ENCODE results near the gene ZC3H7B.

DNA sequence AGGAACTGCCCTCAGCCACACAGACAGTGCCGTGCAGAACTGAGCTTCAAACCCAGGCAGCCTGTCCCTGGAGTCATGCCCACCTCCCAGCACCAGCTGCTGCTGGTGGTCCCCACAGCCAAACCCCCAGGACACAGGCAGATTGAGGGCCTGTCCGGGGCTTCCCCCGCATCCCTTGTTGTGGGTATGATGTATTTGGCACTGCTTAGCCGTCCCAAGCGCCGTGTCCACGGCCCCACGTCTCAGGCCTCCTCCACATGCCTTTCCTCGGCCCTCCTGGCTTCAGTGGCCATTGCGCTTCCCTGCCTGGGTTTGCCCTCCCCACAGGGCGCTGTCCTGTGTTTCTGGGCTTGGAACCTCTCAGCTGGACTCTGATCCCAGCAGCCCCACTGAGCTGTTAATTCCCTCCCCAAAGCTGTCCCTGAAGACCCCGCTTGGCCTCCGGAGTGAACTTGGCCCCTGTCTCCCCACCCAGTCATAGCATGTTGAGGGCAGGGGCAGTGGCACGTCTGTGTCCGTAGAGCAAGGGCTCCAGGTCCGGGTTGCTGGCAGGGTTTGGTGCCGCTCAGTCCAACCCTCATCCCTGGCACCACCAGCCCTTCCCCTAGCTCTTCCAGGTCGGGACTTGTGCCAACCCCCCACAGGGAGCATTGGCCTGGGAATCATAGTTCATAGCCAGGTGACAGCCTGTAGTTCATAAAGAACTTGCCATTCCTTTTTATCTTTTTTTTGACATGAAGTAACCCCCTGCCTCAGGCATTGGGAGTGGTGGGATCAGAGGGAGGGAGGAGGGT is 45.9 kb downstream of the ZC3H7B start:
- TF ChIP-seq, protein P1, sequence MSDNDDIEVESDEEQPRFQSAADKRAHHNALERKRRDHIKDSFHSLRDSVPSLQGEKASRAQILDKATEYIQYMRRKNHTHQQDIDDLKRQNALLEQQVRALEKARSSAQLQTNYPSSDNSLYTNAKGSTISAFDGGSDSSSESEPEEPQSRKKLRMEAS (IDR thresholded peaks at IDR 0.05; ENCODE audit: insufficient read depth, insufficient read length): no peak
- TF ChIP-seq POLR2A (IDR thresholded peaks at IDR 0.05; ENCODE audit: low read depth, low read length) (no peak), EZH2 (IDR thresholded peaks at IDR 0.05; ENCODE audit: borderline replicate concordance, low read depth, low read length, severe bottlenecking) (no peak), JUN (IDR thresholded peaks at IDR 0.05; ENCODE audit: borderline replicate concordance, insufficient read depth, insufficient read length, low read depth) (no peak), POLR2AphosphoS5 (IDR thresholded peaks at IDR 0.05; ENCODE audit: insufficient read depth, low read depth, low read length) (no peak)
- TF ChIP-seq, protein P2, sequence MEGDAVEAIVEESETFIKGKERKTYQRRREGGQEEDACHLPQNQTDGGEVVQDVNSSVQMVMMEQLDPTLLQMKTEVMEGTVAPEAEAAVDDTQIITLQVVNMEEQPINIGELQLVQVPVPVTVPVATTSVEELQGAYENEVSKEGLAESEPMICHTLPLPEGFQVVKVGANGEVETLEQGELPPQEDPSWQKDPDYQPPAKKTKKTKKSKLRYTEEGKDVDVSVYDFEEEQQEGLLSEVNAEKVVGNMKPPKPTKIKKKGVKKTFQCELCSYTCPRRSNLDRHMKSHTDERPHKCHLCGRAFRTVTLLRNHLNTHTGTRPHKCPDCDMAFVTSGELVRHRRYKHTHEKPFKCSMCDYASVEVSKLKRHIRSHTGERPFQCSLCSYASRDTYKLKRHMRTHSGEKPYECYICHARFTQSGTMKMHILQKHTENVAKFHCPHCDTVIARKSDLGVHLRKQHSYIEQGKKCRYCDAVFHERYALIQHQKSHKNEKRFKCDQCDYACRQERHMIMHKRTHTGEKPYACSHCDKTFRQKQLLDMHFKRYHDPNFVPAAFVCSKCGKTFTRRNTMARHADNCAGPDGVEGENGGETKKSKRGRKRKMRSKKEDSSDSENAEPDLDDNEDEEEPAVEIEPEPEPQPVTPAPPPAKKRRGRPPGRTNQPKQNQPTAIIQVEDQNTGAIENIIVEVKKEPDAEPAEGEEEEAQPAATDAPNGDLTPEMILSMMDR (IDR thresholded peaks at IDR 0.05; ENCODE audit: extremely low read depth in 1 of 2, insufficient read depth in 1 of 2, low read depth in 1 of 2, low read length in 2 of 2): no peak

All from endothelial cell of umbilical vein (primary cell).